GM20431 (cell line): Measurements from ENCODE around the gene CD2BP2.
"Not testable (repeated sequence)": the region's sequence is repeated elsewhere in the genome, so short reads cannot be mapped to it uniquely, and the experiment has no call there.

Experiments
- in situ Hi-C: fragments of 300-500 bp; cut with MseI, MboI; formaldehyde crosslinking; loops from one replicate; pipeline ENCODE4 v1.15.0; 2020; ENCODE audit warnings: low sequenced_read_pairs; ENCODE audit not compliant: unreplicated experiment

Gene CD2BP2

GRCh38 chr16:30355144-30355953 is at the start of gene CD2BP2:
CD2BP2 (minus strand) TSS chr16:30355308; CDS start chr16:30354681, 627 bp downstream.
- in situ Hi-C loops: loop anchor here (25.0 kb wide), 1 partner anchor 243 kb away; the partner anchor contains the start of genes GDPD3 and MAPK3

- in situ Hi-C loops: no loop called here
Observed at GRCh38 chr16:30401768-30402425, 46.8 kb upstream of the CD2BP2 start.

- in situ Hi-C loops: no loop called here
Observed at GRCh38 chr16:30399435-30400186, 44.5 kb upstream of the CD2BP2 start.

GRCh38 chr16:30398661-30399434 is 43.7 kb upstream of the CD2BP2 start:
- in situ Hi-C loops: no loop called here

GRCh38 chr16:30397776-30398660 is 42.9 kb upstream of the CD2BP2 start:
- in situ Hi-C loops: no loop called here

GRCh38 chr16:30397056-30397455 is 41.9 kb upstream of the CD2BP2 start:
- in situ Hi-C loops: no loop called here

GRCh38 chr16:30396627-30397026 is 41.5 kb upstream of the CD2BP2 start:
- in situ Hi-C loops: not testable (repeated sequence)

- in situ Hi-C loops: no loop called here
Observed at GRCh38 chr16:30395992-30396585, 41.0 kb upstream of the CD2BP2 start.

- in situ Hi-C loops: no loop called here
Observed at GRCh38 chr16:30395155-30395991, 40.3 kb upstream of the CD2BP2 start, which contains the start of gene ZNF48. ZNF48 (plus strand) TSS chr16:30395420; CDS start chr16:30395795, 375 bp downstream.

- in situ Hi-C loops: no loop called here
Observed at GRCh38 chr16:30394592-30395154, 39.6 kb upstream of the CD2BP2 start.

GRCh38 chr16:30383521-30383920 is 28.4 kb upstream of the CD2BP2 start:
- in situ Hi-C loops: no loop called here

- in situ Hi-C loops: no loop called here
Observed at GRCh38 chr16:30382111-30382881, 27.2 kb upstream of the CD2BP2 start, which contains the start of gene SEPTIN1. SEPTIN1 (minus strand) TSS chr16:30382561; CDS start chr16:30382542, 19 bp downstream.

GRCh38 chr16:30381291-30382041 is 26.4 kb upstream of the CD2BP2 start:
- in situ Hi-C loops: no loop called here

GRCh38 chr16:30380803-30381208 is 25.7 kb upstream of the CD2BP2 start:
- in situ Hi-C loops: no loop called here

GRCh38 chr16:30380072-30380802 is 25.1 kb upstream of the CD2BP2 start:
- in situ Hi-C loops: no loop called here
